SK-N-SH (cell line): ENCODE data around the gene PYGO1. TPM values are rescaled to one million over a fixed set of nuclear protein-coding genes. Genes with fewer than 3 reads are reported as not detected.

ENCODE experiments used
- CTCF ChIA-PET: fragments of 300-600, 350-600 bp; formaldehyde crosslinking; extraction: SDS; loops from one replicate; lab custom pipeline; 2021; lab: Yijun Ruan, JAX
- POLR2A ChIA-PET: fragments of 350-600 bp; sonication (Branson Sonifier 250); formaldehyde crosslinking; extraction: SDS; loops from one replicate; lab custom pipeline; 2020; ENCODE audit warnings: antibody characterized with exemption, inconsistent platforms; lab: Yijun Ruan, JAX
- DNase-seq: peaks from one replicate; pipeline ENCODE4 v3.0.0; 2012
- H2AFZ ChIP-seq: fragments of 200-600 bp; sonication (generic); 2 replicates; pipeline ENCODE4 v1.8.1; 2016; ENCODE audit warnings: antibody characterized with exemption, mild to moderate bottlenecking, low read depth
- H3F3A ChIP-seq: fragments of 200-600 bp; sonication (generic); replicated peaks from 2 replicates; pipeline ENCODE3; 2016; ENCODE audit warnings: antibody characterized with exemption, mild to moderate bottlenecking; ENCODE audit not compliant: insufficient read depth
- H3K27ac ChIP-seq, 2 experiments: fragments of 200-500 bp in 1 of 2; fragments of 200-600 bp in 1 of 2; sonication (Bioruptor generic) in 1 of 2; sonication (generic), shearing (Covaris generic) in 1 of 2; 2 replicates each; pipeline versions ENCODE4 v1.5.1 to v1.6.1; 2014 to 2016; ENCODE audit warnings: low read depth in 2 of 2, inconsistent platforms in 1 of 2, low read length in 1 of 2, mild to moderate bottlenecking in 1 of 2, mixed read lengths in 1 of 2
- H3K27me3 ChIP-seq: fragments of 200-600 bp; sonication (generic), shearing (Covaris generic); 2 replicates; pipeline ENCODE4 v1.6.1; 2016; ENCODE audit warnings: mixed run types; ENCODE audit not compliant: insufficient read depth
- H3K36me3 ChIP-seq, 2 experiments: fragments of 200-500 bp in 1 of 2; fragments of 200-600 bp in 1 of 2; sonication (Bioruptor generic) in 1 of 2; sonication (generic) in 1 of 2; replicated peaks in 1 of 2; 2 replicates each; pipeline versions ENCODE3 to v1.5.1; 2014 to 2016; ENCODE audit warnings: low read length in 1 of 2, mild to moderate bottlenecking in 1 of 2; ENCODE audit not compliant: insufficient read depth in 2 of 2, control insufficient read depth in 1 of 2
- H3K4me1 ChIP-seq, 2 experiments: fragments of 200-500 bp in 1 of 2; fragments of 200-600 bp in 1 of 2; sonication (Bioruptor generic) in 1 of 2; sonication (generic), shearing (Covaris generic) in 1 of 2; 2 replicates each; pipeline versions ENCODE4 v1.5.1 to v1.6.1; 2014 to 2016; ENCODE audit warnings: low read depth in 1 of 2, low read length in 1 of 2, mixed run types in 1 of 2; ENCODE audit not compliant: insufficient read depth in 2 of 2, control insufficient read depth in 1 of 2
- H3K4me2 ChIP-seq: fragments of 200-600 bp; sonication (generic), shearing (Covaris generic); 2 replicates; pipeline ENCODE4 v1.6.1; 2017; ENCODE audit warnings: mixed run types
- H3K4me3 ChIP-seq, 2 experiments: fragments of 200-500 bp in 1 of 2; fragments of 200-600 bp in 1 of 2; sonication (Bioruptor generic) in 1 of 2; sonication (generic), shearing (Covaris generic) in 1 of 2; 2 replicates each; pipeline versions ENCODE4 v1.5.1 to v1.8.1; 2014 to 2016; ENCODE audit warnings: low read depth in 2 of 2, inconsistent platforms in 1 of 2, low read length in 1 of 2, mild to moderate bottlenecking in 1 of 2, mixed read lengths in 1 of 2, moderate library complexity in 1 of 2
- H3K79me2 ChIP-seq: fragments of 200-600 bp; sonication (generic); 2 replicates; pipeline ENCODE4 v1.8.1; 2017; ENCODE audit warnings: mild to moderate bottlenecking; ENCODE audit not compliant: insufficient read depth
- H3K9ac ChIP-seq: fragments of 200-600 bp; sonication (generic); 2 replicates; pipeline ENCODE4 v1.6.1; 2017; ENCODE audit warnings: mixed run types
- H3K9me2 ChIP-seq: fragments of 200-600 bp; sonication (generic); 2 replicates; pipeline ENCODE4 v1.6.1; 2017; ENCODE audit warnings: mixed run types
- H3K9me3 ChIP-seq: fragments of 200-600 bp; sonication (generic); 2 replicates; pipeline ENCODE4 v1.6.1; 2017; ENCODE audit warnings: mixed run types, mild to moderate bottlenecking, moderate library complexity
- H4K20me1 ChIP-seq: fragments of 200-600 bp; sonication (generic); 2 replicates; pipeline ENCODE4 v1.6.1; 2017; ENCODE audit warnings: mild to moderate bottlenecking, mixed run types; ENCODE audit not compliant: insufficient read depth
- EP300 ChIP-seq, 2 experiments: IDR thresholded peaks; 2 replicates each; pipeline versions ENCODE4 v1.4.0 to v1.6.1; 2012; ENCODE audit warnings: borderline replicate concordance in 1 of 2, low read depth in 1 of 2, low read length in 1 of 2
- EZH2phosphoT487 ChIP-seq: fragments of 200-600 bp; sonication (generic); IDR thresholded peaks from 2 replicates; pipeline ENCODE4 v1.6.1; 2017; ENCODE audit warnings: low read depth, mixed run types, mild to moderate bottlenecking, antibody characterized with exemption, moderate library complexity, borderline replicate concordance
- FOXJ3 ChIP-seq: sonication (generic); formaldehyde crosslinking; IDR thresholded peaks from 2 replicates; pipeline ENCODE4 v1.5.1; 2020; ENCODE audit warnings: mild to moderate bottlenecking, missing genetic modification reagents
- FOXM1 ChIP-seq: IDR thresholded peaks from 2 replicates; pipeline ENCODE4 v1.4.0; 2012; ENCODE audit warnings: low read depth, mild to moderate bottlenecking
- GATA2 ChIP-seq: sonication (generic); formaldehyde crosslinking; IDR thresholded peaks from 2 replicates; pipeline ENCODE4 v1.5.0; 2020; ENCODE audit warnings: mild to moderate bottlenecking, missing genetic modification reagents
- JUND ChIP-seq: IDR thresholded peaks from 2 replicates; pipeline ENCODE4 v1.4.0; 2012
- NFIC ChIP-seq: IDR thresholded peaks from 2 replicates; pipeline ENCODE4 v1.4.0; 2012; ENCODE audit warnings: borderline replicate concordance
- NRF1 ChIP-seq: IDR thresholded peaks from 2 replicates; pipeline ENCODE4 v1.6.1; 2012; ENCODE audit warnings: low read depth, mild to moderate bottlenecking, low read length
- PBX3 ChIP-seq: IDR thresholded peaks from 2 replicates; pipeline ENCODE4; 2012
- RAD21 ChIP-seq: IDR thresholded peaks from 2 replicates; pipeline ENCODE4 v1.6.1; 2012; ENCODE audit warnings: mild to moderate bottlenecking, low read length
- RXRA ChIP-seq: IDR thresholded peaks from 2 replicates; pipeline ENCODE4 v1.4.0; 2012; ENCODE audit warnings: low read depth, mild to moderate bottlenecking, borderline replicate concordance
- SMC3 ChIP-seq: IDR thresholded peaks from 2 replicates; pipeline ENCODE4 v1.6.1; 2012; ENCODE audit warnings: low read depth, low read length, improper control_type of control experiment
- TAF1 ChIP-seq: IDR thresholded peaks from 2 replicates; pipeline ENCODE4 v1.6.1; 2012; ENCODE audit warnings: low read depth, mild to moderate bottlenecking, low read length, moderate library complexity, borderline replicate concordance
- TEAD4 ChIP-seq: IDR thresholded peaks from 2 replicates; pipeline ENCODE4 v1.4.0; 2012; ENCODE audit warnings: mild to moderate bottlenecking, borderline replicate concordance; ENCODE audit not compliant: insufficient read depth
- USF2 ChIP-seq: fragments of 150-350 bp; IDR thresholded peaks from 2 replicates; pipeline ENCODE4 v1.6.1; 2017; ENCODE audit warnings: antibody characterized with exemption, low read length, low read depth, borderline replicate concordance
- ZBTB33 ChIP-seq: IDR thresholded peaks from 2 replicates; pipeline ENCODE4 v1.4.0; 2012; ENCODE audit warnings: low read depth, borderline replicate concordance
- WGBS: methylation state at CpG from one replicate; pipeline ENCODE4 v1.1.6; 2017; ENCODE audit warnings: low lambda C conversion rate; 5-methylcytosine and 5-hydroxymethylcytosine counted together
- polyA plus RNA-seq, 3 experiments: library from polyadenylated mRNA; depleted of rRNA; stranded (reverse); fragments of >200 nt; gene quantifications; 2 replicates each; pipeline ENCODE4 v1.2.3, GENCODE V29; 2012

Gene PYGO1
- polyA plus RNA-seq, 1 of the 3 experiments (the other 2 are of a cell fraction) = 2.3 TPM

GRCh38 chr15:55496716-55497115, 91.4 kb downstream of the PYGO1 start:
- ChIA-PET CTCF (interaction anchor here (2.0 kb wide), 1 partner anchor 58 kb away, joined by 7 read pairs; no protein-coding TSS in a partner anchor), POLR2A (no interaction called here)
- no peak overlapping the region for H3K27ac ChIP-seq
- H3K9me3 ChIP-seq = no peaks in the 10 kb centered on the region
- no peak for TF ChIP-seq JUND
- no peak for TF ChIP-seq FOXJ3 (CRISPR knock-in tag)
- no peak for TF ChIP-seq EZH2phosphoT487
- no peak for TF ChIP-seq NFIC
- TF ChIP-seq ZBTB33 = no peak
- no peak for DNase-seq
- no peaks in the 10 kb centered on the region for H3K9me2 ChIP-seq
- H3K79me2 ChIP-seq = no peaks in the 10 kb centered on the region
- 70% methylated on average over 2 of the region's 2 CpGs for WGBS
- peak overlapping the region; percentile 94; the same call in 1 of the 2 replicates for H3K4me2 ChIP-seq
- H3K4me3 ChIP-seq = no peak overlapping the region
- no peak overlapping the region for H3K9ac ChIP-seq
- no peaks in the 10 kb centered on the region for H3K27me3 ChIP-seq
- no peak overlapping the region for H2AFZ ChIP-seq
- peaks cover 12% of the 10 kb centered on the region for H3F3A ChIP-seq
- H4K20me1 ChIP-seq = no peaks in the 10 kb centered on the region
- peaks cover 0 to 2% of the 10 kb centered on the region in 2 experiments; a peak in 2 of 4 replicates for H3K4me1 ChIP-seq
- H3K36me3 ChIP-seq = peaks cover 0 to 11% of the 10 kb centered on the region in 2 experiments

GRCh38 chr15:55494931-55495330, 93.2 kb downstream of the PYGO1 start:
- ChIA-PET CTCF (interaction anchor here (1.4 to 2.0 kb wide), 2 partner anchors 56 to 351 kb away, joined by 3 to 7 read pairs; no protein-coding TSS in a partner anchor), POLR2A (no interaction called here)
- no peaks in the 10 kb centered on the region for H3K9me2 ChIP-seq
- no peaks in the 10 kb centered on the region for H3K9me3 ChIP-seq
- H3K4me3 ChIP-seq = no peak overlapping the region
- no peak overlapping the region for H3K4me2 ChIP-seq
- H3F3A ChIP-seq = peaks cover 12% of the 10 kb centered on the region
- H2AFZ ChIP-seq = no peak overlapping the region
- no peaks in the 10 kb centered on the region for H4K20me1 ChIP-seq
- 91% methylated on average over 1 of the region's 1 CpG for WGBS
- no peak overlapping the region for H3K9ac ChIP-seq
- H3K27ac ChIP-seq = no peak overlapping the region
- H3K4me1 ChIP-seq = peaks cover 0 to 2% of the 10 kb centered on the region in 2 experiments; a peak in 2 of 4 replicates
- no peak for DNase-seq
- peaks cover 6 to 21% of the 10 kb centered on the region in 2 experiments for H3K36me3 ChIP-seq
- H3K27me3 ChIP-seq = no peaks in the 10 kb centered on the region
- H3K79me2 ChIP-seq = no peaks in the 10 kb centered on the region
- TF ChIP-seq GATA2 (CRISPR knock-in tag) = no peak
- no peak for TF ChIP-seq ZBTB33
- no peak for TF ChIP-seq FOXM1
- no peak for TF ChIP-seq SMC3
- no peak for TF ChIP-seq TAF1
- TF ChIP-seq RAD21 = no peak
- TF ChIP-seq USF2 = no peak
- TF ChIP-seq NFIC = no peak
- no peak for TF ChIP-seq EP300 (IDR thresholded peaks at IDR 0.05; ENCODE audit: borderline replicate concordance in 1 of 2, low read depth in 1 of 2, low read length in 1 of 2)
- no peak for TF ChIP-seq PBX3
- no peak for TF ChIP-seq TEAD4
- no peak for TF ChIP-seq NRF1
- TF ChIP-seq RXRA = no peak
